Measurements from ENCODE around the gene CFAP74. TPM values are rescaled to one million over a fixed set of nuclear protein-coding genes. Genes with fewer than 3 reads are reported as not detected.

Gene CFAP74
- total RNA-seq, 2 donors from 2014 or later: not detected

DNA sequence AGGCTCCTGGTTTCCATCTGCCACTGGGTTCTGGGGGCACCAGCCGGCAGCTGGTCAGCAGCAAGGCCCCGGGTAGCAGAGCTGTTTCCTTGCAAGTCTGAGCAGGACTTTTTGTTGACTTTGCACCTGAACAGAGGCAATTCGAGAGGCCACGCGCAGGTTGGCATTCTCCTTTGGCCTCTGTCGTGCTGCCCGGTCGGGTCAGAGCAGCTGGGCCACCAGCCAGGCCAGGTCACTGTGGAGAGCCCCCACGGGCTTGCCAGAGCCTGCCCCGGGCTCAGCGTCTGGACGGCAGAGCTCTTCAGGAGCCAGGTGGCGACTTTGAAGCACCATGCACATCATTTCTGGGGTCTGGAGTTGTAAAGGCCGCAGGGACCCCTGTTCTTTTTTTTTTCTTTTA is 56.1 kb downstream of the CFAP74 start:
- DNase-seq (ENCODE audit: low spot score): no peak
- Histone ChIP-seq H3K36me3 (no peaks in the 10 kb centered on the region), H3K4me1 (peaks cover 0 to 17% of the 10 kb centered on the region in 2 donors), H3K27me3 (no peaks in the 10 kb centered on the region), H3K4me3 (no peak overlapping the region), H3K9me3 (no peaks in the 10 kb centered on the region), H3K27ac (no peak overlapping the region)
- TF ChIP-seq, protein P1, sequence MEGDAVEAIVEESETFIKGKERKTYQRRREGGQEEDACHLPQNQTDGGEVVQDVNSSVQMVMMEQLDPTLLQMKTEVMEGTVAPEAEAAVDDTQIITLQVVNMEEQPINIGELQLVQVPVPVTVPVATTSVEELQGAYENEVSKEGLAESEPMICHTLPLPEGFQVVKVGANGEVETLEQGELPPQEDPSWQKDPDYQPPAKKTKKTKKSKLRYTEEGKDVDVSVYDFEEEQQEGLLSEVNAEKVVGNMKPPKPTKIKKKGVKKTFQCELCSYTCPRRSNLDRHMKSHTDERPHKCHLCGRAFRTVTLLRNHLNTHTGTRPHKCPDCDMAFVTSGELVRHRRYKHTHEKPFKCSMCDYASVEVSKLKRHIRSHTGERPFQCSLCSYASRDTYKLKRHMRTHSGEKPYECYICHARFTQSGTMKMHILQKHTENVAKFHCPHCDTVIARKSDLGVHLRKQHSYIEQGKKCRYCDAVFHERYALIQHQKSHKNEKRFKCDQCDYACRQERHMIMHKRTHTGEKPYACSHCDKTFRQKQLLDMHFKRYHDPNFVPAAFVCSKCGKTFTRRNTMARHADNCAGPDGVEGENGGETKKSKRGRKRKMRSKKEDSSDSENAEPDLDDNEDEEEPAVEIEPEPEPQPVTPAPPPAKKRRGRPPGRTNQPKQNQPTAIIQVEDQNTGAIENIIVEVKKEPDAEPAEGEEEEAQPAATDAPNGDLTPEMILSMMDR (IDR thresholded peaks at IDR 0.05): no peak

DNA sequence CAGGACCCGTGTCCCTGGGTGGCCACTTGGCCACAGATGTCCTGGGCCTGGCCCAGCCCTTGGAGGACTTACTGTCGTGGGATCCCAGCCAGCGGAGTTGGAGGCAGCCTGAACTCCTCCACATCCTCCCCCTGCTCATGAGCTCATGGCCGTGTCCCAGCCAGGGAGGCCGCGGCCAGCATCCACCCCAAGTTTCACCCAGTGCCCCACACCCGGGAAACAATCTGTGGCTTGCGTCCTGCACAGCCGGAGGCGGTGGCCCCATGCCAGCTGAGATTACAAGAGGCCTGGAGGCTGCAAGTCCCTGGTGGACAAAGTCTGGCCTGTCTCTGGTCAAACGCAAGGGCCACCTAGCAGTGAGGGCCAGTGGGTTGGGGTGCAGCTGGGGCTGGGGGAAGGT is 57.0 kb downstream of the CFAP74 start:
- H3K27ac ChIP-seq: no peak overlapping the region
- TF ChIP-seq, protein P1 (IDR thresholded peaks at IDR 0.05): no peak
- peaks cover 0 to 17% of the 10 kb centered on the region in 2 donors for H3K4me1 ChIP-seq
- no peaks in the 10 kb centered on the region for H3K27me3 ChIP-seq
- no peak overlapping the region for H3K4me3 ChIP-seq
- H3K9me3 ChIP-seq: no peaks in the 10 kb centered on the region
- no peak for DNase-seq (ENCODE audit: low spot score)
- no peaks in the 10 kb centered on the region for H3K36me3 ChIP-seq

DNA sequence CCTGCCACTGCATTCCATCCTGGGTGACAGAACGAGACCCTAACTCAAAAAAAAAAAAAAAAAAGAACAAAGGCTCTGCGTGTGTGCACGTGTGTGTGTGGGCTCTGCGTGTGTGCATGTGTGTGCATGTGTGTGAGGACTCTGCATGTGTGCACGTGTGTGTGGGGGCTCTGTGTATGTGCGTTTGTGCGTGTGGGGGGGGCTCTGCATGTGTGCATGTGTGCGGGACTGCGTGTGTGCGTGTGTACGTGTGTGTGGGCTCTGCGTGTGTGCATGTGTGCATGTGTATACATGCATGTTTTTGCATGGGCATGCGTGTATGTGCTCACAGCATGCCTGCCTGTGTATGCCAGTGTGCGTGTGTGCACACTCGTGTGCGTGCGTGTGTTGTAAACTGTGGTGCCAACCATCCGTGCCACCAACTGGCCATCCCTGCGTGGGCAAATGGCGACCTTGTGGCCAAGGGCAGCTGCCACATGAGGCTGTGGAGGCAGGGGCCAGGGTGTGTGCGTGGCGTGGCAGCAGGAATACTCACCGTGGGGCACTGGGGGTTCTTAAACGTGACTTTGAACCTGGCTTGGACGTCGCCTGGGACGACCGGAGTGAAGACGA is 57.7 kb downstream of the CFAP74 start:
- Histone ChIP-seq H3K36me3 (no peaks in the 10 kb centered on the region), H3K9me3 (no peaks in the 10 kb centered on the region), H3K4me3 (no peak overlapping the region), H3K4me1 (peaks cover 0 to 17% of the 10 kb centered on the region in 2 donors), H3K27ac (no peak overlapping the region), H3K27me3 (no peaks in the 10 kb centered on the region)
- DNase-seq (ENCODE audit: low spot score): no peak
- TF ChIP-seq, protein P1 (IDR thresholded peaks at IDR 0.05): no peak

DNA sequence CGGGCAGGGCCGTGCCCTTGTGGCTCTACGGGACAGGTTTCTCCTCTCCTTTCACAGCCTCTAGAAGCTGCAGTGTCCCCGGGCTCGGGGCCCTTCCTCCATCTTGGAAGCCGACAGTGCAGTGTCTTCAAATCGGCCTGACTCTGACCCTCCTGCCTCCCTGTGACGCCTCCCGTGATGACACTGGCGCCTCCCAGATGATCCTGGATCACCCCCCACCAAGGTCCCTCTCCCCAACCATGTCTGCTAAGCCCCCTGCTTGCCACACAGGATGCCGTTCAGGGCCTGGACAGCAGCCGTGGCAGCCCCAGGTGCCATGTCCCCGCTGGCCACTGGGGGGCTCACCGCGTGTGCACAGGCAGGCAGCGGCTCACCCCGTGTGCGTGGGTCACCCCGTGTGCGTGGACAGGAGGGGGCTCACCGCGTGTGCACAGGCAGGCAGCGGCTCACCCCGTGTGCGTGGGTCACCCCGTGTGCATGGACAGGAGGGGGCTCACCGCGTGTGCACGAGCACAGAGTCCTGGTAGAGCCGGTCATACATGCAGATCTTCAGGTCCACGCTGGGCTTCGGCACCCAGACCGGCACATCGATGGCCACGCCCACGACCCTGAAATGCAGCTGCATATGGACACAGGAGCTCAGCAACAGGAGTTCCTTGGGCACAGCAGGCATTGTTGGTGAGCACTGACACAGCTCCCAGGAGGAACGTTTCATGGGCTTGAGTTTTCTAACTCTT is 59.6 kb downstream of the CFAP74 start:
- Histone ChIP-seq H3K4me1 (peaks cover 0 to 17% of the 10 kb centered on the region in 2 donors), H3K36me3 (no peaks in the 10 kb centered on the region), H3K27ac (no peak overlapping the region), H3K9me3 (no peaks in the 10 kb centered on the region), H3K27me3 (no peaks in the 10 kb centered on the region), H3K4me3 (peak overlapping the region in 1 of 2 donors; percentile 9)
- DNase-seq (ENCODE audit: low spot score): no peak
- TF ChIP-seq, protein P1 (IDR thresholded peaks at IDR 0.05): peak; percentile 94 to 96

DNA sequence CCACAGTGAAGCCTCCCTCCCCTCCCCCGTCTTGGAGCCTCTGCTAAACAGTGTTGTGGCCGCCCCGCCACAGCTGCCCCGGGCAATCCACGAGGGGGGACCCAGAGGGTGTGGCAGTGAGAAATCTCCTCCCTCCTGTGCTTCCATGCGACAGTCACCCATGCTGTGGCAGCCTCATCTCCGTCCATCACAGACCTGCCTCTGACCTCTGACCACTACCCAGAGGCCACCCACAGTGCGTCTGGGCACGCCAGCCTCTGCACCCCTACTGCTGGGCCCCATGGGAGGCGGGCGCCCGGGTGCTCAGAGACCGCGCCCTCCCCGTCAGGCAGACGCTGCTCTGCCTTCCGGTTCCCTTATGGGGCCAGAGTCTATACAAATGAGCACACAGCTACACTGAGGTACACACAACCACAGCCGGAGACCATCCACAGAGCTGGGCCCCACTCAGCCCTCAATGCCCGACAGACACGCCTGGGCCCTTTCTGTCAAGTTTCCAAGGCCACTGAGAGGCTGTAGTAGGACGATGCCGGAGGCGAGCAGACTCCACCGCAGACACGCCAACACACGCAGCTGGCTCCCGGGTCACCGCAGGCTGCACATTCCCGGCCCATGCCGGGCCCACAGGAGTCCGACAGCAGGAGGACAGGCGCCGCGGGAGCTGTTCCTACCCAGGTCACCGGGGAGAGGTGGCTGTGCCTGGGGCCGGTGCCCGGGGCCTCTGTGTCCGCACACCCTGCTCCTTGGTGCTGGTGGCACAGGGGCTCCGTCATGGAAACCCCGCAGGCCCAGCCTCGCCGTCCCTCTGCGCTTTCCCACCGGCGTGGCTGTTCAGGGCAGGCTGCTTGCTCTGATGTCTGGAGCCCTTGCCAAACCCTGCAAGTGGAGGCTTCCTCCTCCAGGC is 60.6 kb downstream of the CFAP74 start:
- no peak for DNase-seq (ENCODE audit: low spot score)
- H3K27ac ChIP-seq: no peak overlapping the region
- H3K9me3 ChIP-seq: no peaks in the 10 kb centered on the region
- TF ChIP-seq, protein P1 (IDR thresholded peaks at IDR 0.05): no peak
- H3K36me3 ChIP-seq: no peaks in the 10 kb centered on the region
- no peaks in the 10 kb centered on the region for H3K27me3 ChIP-seq
- H3K4me1 ChIP-seq: peaks cover 0 to 17% of the 10 kb centered on the region in 2 donors
- no peak overlapping the region for H3K4me3 ChIP-seq

Measured in right atrium auricular region (tissue), 2 donors.